Measurements from ENCODE around the gene OSBPL2.
A peak's percentile ranks its signal among the peaks of the same experiment; 100 is the strongest.

Gene OSBPL2

DNA sequence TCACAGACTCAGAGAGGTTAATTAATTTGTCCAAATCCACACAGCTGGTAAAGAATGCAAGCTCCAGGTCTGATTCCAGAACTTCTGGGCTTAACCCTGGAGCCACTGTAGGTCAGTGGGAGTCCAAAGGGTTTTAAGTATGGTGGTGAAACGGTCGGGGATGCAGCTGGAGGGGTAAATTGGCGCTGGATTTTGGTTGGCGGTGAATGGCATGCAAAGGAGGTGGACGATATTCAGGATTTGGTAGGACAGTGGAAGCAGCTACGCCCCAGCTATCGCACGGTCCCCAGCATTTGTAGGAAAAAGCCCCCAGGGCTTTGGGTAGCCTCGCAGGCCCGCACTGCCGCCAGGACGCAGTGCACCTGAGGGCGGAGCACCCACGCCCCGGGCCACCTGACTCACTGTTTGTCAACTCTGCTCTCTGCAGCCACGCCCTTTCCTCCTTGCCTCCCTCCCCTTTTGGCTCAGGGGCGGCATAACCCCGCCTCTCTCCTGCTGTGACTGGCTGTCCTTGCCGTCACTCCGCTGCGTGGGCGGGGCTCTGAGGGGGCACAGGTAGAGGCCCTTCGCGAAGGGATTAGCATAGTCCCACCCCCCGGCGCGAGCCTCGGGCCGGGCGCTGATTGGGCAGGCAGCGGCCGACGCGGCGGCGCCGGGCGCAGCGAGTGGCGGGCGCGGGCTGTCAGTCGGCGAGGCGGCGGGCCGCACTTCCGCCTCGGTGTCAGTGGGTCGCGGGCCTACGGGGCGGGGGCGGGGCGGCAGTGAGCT lies at the start of gene OSBPL2:
Gene OSBPL2 (plus strand): TSS at position 721 of the 768 bp plus-strand sequence. CDS start 17,664 bp downstream, outside the sequence.
- DNase-seq (ENCODE audit: low read depth in 2 of 3, low spot score in 2 of 3): peak; percentile 100

- no peak for DNase-seq (ENCODE audit: low read depth in 2 of 3, low spot score in 2 of 3)
These were observed 47.5 kb upstream of the OSBPL2 start for GRCh38 chr20:62190639-62191411.

GRCh38 chr20:62191781-62192559 lies 46.4 kb upstream of the OSBPL2 start:
- no peak for DNase-seq (ENCODE audit: low read depth in 2 of 3, low spot score in 2 of 3)

GRCh38 chr20:62192635-62193034 lies 45.7 kb upstream of the OSBPL2 start:
- DNase-seq (ENCODE audit: low read depth in 2 of 3, low spot score in 2 of 3): no peak

GRCh38 chr20:62193079-62194025 lies 45.0 kb upstream of the OSBPL2 start:
- no peak for DNase-seq (ENCODE audit: low read depth in 2 of 3, low spot score in 2 of 3)

- DNase-seq (ENCODE audit: low read depth in 2 of 3, low spot score in 2 of 3): no peak
These were observed 43.3 kb upstream of the OSBPL2 start for GRCh38 chr20:62195075-62195405.

DNA sequence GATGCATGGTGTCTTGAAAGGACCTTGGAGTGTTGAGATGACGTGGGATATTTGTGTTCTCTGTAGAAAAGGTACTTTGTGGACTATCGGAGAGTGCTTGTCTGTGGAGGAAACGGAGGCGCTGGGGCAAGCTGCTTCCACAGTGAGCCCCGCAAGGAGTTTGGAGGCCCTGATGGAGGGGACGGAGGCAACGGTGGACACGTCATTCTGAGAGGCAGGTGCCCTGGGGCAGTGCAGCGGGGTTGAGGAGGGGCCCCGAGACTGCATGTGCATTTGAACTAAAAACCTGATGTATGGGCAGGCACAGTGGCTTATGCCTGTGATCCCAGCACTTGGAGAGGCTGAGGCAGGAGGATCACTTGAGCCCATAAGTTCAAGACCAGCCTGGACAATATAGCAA lies 42.6 kb upstream of the OSBPL2 start:
- DNase-seq (ENCODE audit: low read depth in 2 of 3, low spot score in 2 of 3): no peak

DNA sequence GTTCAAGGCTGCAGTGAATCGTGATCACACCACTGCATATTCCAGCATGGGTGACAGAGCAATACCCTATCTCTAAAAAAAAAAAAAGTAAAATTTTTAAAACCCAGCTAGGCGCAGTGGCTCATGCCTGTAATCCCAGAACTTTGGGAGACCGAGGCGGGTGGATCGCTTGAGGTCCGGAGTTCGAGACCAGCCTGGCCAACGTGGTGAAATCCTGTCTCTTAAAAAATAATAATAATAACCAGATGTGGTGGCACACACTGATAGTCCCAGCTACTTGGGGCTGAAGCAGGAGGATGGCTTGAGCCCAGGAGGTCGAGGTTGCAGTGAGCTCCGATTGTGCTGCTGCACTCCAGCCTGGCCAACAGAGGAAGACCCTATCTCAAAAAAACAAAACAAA lies 42.0 kb upstream of the OSBPL2 start:
- DNase-seq (ENCODE audit: low read depth in 2 of 3, low spot score in 2 of 3): no peak

GRCh38 chr20:62197311-62197710 lies 41.0 kb upstream of the OSBPL2 start:
- no peak for DNase-seq (ENCODE audit: low read depth in 2 of 3, low spot score in 2 of 3)

DNA sequence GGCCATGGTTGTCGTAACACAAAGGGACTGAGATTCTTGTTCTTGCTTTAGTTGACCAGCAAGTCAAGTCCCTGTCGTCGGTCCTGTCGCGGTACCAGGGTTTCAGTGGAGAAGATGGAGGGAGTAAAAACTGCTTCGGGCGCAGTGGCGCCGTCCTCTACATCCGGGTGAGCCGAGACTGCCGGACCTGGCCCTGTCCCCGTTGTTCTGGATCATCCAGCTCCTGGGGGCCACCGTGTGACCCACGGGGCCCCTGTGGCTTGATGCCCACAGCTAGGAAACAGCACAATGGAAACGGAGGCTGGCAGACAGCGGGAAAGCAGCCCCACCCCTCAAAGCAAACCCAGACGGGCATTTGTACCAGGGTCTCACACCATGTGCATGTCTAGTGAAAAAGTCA lies 40.5 kb upstream of the OSBPL2 start:
- DNase-seq (ENCODE audit: low read depth in 2 of 3, low spot score in 2 of 3): no peak

DNA sequence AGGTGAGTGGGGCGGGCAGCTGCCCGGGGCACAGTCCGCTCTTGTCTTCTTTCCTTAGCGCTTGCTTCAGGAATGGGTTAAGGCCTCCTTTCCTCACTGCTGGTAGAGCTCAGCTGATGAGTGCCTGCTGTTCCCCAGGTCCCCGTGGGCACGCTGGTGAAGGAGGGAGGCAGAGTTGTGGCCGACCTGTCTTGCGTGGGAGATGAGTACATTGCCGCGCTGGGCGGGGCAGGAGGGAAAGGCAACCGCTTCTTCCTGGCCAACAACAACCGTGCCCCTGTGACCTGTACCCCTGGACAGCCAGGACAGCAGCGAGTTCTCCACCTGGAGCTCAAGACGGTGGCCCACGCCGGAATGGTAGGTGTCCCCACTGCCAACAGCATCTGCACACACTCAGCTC lies 39.8 kb upstream of the OSBPL2 start:
- no peak for DNase-seq (ENCODE audit: low read depth in 2 of 3, low spot score in 2 of 3)

GRCh38 chr20:62198931-62199330 lies 39.4 kb upstream of the OSBPL2 start:
- DNase-seq (ENCODE audit: low read depth in 2 of 3, low spot score in 2 of 3): no peak

DNA sequence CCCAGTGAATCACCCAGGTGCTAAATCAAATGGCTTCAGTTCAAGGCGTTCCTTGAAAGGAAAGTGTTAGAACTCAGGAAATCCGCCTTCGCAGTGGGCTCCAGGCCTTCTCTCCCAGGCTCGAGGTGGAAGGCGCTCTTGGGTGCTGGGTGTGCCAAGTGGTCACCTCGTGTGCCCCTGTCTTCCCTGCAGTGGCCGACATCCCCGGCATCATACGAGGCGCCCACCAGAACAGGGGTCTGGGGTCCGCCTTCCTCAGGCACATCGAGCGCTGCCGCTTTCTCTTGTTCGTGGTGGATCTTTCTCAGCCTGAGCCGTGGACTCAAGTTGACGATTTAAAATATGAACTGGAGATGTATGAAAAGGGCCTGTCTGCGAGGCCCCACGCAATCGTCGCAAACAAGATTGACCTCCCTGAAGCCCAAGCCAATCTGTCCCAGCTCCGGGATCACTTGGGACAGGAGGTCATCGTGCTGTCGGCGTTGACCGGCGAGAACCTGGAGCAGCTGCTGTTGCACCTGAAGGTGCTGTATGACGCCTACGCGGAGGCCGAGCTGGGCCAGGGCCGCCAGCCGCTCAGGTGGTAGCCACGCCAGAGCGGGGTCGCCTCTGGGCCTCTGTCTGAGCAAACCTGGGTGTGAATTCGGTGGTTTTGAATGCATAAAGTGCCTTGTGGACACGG lies 37.7 kb upstream of the OSBPL2 start:
- no peak for DNase-seq (ENCODE audit: low read depth in 2 of 3, low spot score in 2 of 3)

GRCh38 chr20:62201173-62202082 lies 36.9 kb upstream of the OSBPL2 start:
- no peak for DNase-seq (ENCODE audit: low read depth in 2 of 3, low spot score in 2 of 3)

DNA sequence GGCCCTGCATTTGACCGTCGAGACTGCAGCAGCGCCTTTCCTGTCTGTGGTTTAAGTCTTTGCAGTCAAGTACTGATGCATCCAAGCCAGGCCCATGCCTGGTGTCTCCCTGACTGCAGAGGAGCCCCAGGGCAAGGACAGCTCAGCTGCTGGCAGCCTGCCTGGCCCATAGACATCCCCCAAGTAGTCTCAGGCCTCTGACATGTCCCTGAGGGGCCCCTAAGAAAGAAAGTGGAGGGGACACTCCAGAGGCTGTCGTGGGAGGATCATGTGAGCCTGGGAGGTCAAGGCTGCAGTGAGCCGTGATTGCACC lies 36.3 kb upstream of the OSBPL2 start:
- DNase-seq (ENCODE audit: low read depth in 2 of 3, low spot score in 2 of 3): no peak

DNA sequence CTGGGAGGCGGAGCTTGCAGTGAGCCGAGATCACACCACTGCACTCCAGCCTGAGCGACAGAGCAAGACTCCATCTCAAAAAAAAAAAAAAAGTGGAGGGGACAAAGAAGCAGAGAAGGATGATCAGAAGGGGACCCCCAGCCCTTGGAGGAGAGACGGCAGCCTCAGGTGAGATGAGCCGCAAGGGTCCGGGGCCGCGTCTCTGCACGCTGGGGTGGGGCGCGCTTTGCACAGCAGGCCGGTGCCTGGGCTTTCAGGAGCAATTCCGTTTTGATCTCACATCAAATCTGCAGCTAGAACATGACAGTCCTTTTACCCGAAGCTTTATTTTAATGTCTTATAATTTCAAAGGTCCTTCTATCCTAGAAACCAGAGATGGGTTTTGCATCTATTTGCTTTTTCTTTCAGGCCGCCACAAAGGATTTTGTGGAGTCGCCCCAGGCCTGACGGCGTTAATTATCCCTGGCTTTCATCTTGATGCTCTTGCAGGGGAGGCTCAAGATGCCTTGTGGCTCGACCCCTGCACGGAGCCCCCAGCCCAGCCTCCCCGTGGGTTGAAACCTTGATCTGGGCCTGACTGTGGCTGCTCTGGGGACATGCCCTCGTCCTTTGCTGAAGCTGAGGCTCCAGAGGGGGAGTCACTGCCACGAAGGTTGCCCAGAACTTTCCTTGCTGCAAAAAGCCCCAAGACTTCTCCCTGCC lies 35.5 kb upstream of the OSBPL2 start:
- DNase-seq (ENCODE audit: low read depth in 2 of 3, low spot score in 2 of 3): no peak

GRCh38 chr20:62203378-62204030 lies 34.8 kb upstream of the OSBPL2 start:
- DNase-seq (ENCODE audit: low read depth in 2 of 3, low spot score in 2 of 3): no peak

Data from activated CD8-positive, alpha-beta memory T cell treated with anti-CD3 and anti-CD28 coated beads for 48 hours (primary cell).